ENCODE data around the gene FBXW7.

The FBXW7 gene, protein sequence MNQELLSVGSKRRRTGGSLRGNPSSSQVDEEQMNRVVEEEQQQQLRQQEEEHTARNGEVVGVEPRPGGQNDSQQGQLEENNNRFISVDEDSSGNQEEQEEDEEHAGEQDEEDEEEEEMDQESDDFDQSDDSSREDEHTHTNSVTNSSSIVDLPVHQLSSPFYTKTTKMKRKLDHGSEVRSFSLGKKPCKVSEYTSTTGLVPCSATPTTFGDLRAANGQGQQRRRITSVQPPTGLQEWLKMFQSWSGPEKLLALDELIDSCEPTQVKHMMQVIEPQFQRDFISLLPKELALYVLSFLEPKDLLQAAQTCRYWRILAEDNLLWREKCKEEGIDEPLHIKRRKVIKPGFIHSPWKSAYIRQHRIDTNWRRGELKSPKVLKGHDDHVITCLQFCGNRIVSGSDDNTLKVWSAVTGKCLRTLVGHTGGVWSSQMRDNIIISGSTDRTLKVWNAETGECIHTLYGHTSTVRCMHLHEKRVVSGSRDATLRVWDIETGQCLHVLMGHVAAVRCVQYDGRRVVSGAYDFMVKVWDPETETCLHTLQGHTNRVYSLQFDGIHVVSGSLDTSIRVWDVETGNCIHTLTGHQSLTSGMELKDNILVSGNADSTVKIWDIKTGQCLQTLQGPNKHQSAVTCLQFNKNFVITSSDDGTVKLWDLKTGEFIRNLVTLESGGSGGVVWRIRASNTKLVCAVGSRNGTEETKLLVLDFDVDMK

DNA sequence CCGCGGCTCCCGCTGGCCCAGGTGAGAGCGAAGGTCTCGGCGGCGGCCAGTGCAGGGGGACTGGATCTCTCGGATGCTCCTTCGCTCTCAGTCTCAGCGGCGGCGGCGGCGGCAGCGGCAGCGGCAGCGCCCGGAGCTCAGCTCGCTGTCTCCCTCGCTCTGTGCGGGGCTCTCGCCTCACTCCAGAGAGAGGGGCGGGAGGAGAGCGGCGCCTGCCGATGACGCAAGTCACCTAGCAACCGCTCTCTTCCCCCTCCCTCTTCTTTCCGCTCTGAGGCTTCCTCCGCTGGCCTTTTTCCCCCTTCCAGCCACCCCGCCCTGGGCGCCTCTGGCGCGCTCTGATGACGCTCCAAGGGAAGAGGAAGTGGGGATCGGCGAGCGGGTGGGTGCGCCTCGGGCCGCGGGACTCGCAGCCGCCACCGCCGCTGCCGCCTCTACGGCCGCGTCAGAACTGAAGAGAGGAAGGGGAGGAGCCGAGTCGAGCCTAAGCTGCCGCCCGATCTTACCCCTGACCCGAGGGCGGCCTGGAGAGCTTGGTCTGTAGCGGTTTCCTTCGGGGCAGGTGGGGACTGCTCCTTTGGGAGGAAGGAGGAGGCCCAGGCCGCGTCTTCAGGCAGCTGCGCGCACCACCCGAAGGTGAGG lies at the start of gene FBXW7:
Gene FBXW7, minus strand, starts transcription at position 190 of the 642 bp plus-strand sequence. CDS start 124,289 bp downstream, outside the sequence.
- TF ChIP-seq FOXM1 (IDR thresholded peaks at IDR 0.05; ENCODE audit: borderline replicate concordance, low read depth) (0 out of 2 replicates have a peak, but pooled peaks have one; percentile 31), NFIC (IDR thresholded peaks at IDR 0.05) (peak; percentile 27; the same call in 1 of the 2 replicates), RAD21 (IDR thresholded peaks at IDR 0.05; ENCODE audit: low read depth) (no peak; the same call in 1 of the 2 replicates), CEBPB (IDR thresholded peaks at IDR 0.05) (no peak), TCF12 (IDR thresholded peaks at IDR 0.05; ENCODE audit: low read depth) (peak; percentile 41; the same call in 1 of the 2 replicates), TAF1 (IDR thresholded peaks at IDR 0.05; ENCODE audit: low read depth) (peak; percentile 81), TEAD4 (IDR thresholded peaks at IDR 0.05) (no peak), ZBTB7A (IDR thresholded peaks at IDR 0.05; ENCODE audit: low read depth) (no peak), EP300 (IDR thresholded peaks at IDR 0.05; ENCODE audit: borderline replicate concordance) (no peak), EGR1 (IDR thresholded peaks at IDR 0.05) (0 out of 2 replicates have a peak, but pooled peaks have one; percentile 44), YY1 (IDR thresholded peaks at IDR 0.05; ENCODE audit: low read depth) (peak; percentile 52; the same call in 1 of the 2 replicates), CREB1 (IDR thresholded peaks at IDR 0.05; ENCODE audit: low read depth) (peak; percentile 99)
- TF ChIP-seq, protein P1, sequence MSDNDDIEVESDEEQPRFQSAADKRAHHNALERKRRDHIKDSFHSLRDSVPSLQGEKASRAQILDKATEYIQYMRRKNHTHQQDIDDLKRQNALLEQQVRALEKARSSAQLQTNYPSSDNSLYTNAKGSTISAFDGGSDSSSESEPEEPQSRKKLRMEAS (IDR thresholded peaks at IDR 0.05): no peak; the same call in 1 of the 2 replicates
- TF ChIP-seq, protein P2, sequence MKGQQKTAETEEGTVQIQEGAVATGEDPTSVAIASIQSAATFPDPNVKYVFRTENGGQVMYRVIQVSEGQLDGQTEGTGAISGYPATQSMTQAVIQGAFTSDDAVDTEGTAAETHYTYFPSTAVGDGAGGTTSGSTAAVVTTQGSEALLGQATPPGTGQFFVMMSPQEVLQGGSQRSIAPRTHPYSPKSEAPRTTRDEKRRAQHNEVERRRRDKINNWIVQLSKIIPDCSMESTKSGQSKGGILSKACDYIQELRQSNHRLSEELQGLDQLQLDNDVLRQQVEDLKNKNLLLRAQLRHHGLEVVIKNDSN (IDR thresholded peaks at IDR 0.05): peak; percentile 29; the same call in 1 of the 2 replicates
- TF ChIP-seq, protein P3, sequence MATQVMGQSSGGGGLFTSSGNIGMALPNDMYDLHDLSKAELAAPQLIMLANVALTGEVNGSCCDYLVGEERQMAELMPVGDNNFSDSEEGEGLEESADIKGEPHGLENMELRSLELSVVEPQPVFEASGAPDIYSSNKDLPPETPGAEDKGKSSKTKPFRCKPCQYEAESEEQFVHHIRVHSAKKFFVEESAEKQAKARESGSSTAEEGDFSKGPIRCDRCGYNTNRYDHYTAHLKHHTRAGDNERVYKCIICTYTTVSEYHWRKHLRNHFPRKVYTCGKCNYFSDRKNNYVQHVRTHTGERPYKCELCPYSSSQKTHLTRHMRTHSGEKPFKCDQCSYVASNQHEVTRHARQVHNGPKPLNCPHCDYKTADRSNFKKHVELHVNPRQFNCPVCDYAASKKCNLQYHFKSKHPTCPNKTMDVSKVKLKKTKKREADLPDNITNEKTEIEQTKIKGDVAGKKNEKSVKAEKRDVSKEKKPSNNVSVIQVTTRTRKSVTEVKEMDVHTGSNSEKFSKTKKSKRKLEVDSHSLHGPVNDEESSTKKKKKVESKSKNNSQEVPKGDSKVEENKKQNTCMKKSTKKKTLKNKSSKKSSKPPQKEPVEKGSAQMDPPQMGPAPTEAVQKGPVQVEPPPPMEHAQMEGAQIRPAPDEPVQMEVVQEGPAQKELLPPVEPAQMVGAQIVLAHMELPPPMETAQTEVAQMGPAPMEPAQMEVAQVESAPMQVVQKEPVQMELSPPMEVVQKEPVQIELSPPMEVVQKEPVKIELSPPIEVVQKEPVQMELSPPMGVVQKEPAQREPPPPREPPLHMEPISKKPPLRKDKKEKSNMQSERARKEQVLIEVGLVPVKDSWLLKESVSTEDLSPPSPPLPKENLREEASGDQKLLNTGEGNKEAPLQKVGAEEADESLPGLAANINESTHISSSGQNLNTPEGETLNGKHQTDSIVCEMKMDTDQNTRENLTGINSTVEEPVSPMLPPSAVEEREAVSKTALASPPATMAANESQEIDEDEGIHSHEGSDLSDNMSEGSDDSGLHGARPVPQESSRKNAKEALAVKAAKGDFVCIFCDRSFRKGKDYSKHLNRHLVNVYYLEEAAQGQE (IDR thresholded peaks at IDR 0.05; ENCODE audit: low read depth): no peak

DNA sequence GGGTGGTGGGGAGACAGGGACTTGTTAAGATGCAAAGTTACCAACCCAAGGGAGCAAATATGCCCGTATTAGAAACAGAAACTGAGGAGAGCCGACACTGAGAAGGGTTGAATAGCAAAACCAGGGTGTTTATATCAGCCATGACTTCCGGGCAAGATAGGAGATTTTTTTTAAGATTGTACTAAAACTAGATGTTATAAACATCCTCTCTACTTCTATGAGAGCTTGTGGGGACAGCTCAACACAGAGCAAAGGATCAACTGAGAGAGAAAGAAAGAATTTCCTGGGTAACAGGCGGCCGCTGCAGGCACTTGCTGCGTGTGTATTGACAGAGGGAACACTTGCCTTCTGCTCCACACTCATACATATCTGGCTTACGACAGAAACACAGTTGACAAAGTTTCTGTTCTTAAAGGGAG lies 49.1 kb upstream of the FBXW7 start:
- no peak for TF ChIP-seq RAD21 (IDR thresholded peaks at IDR 0.05; ENCODE audit: low read depth)

DNA sequence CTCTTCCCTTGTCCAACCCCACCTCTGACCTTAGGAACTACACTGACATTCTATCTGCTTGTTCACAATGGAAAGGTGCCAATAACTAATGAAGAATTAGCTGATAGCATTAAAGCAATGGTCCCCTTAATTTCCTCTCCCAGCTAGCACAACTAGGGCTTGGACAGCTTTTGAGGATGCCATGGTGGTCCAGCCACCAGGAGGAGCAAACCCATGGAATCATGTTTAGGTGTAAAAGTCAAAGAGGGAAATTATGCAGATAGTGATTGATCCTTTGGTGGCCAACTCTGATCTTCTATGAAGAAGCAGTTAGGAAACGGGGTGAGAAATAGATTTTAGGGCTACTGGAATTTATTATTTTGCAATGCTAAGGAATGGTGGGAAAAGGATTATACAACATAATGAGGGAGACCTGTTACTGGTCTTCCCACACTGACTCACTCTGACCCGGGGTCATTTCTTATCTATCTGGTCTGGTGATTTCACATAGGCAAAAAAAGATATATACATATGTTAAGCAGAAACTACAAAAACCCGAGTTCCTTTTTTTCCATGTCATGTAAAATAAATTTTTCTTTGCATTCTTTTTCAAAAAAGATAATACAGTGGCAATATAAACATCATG lies 45.8 kb upstream of the FBXW7 start:
- TF ChIP-seq RAD21 (IDR thresholded peaks at IDR 0.05; ENCODE audit: low read depth) (0 out of 2 replicates have a peak, but pooled peaks have one; percentile 2), FOXM1 (IDR thresholded peaks at IDR 0.05; ENCODE audit: borderline replicate concordance, low read depth) (no peak), EGR1 (IDR thresholded peaks at IDR 0.05) (no peak)

DNA sequence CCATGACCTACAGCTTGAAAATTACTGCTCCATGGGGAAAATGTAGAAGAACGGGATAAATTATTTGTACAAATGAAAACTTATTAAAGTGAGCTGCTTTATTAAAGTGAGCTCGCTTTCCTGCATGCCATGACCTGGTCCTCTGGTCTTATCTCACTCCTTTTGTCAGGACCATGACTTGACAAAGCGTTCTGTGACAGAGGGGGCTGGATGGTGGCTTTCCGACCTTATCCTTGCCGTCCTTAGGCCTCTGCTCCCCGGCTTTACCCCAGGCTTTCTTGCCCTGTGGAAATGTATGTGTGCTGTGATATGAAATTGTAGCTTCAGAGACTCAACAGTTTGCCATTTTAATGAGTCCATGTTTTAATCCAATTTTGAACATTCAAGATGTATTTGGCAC lies 44.0 kb upstream of the FBXW7 start:
- TF ChIP-seq RAD21 (IDR thresholded peaks at IDR 0.05; ENCODE audit: low read depth) (no peak), TEAD4 (IDR thresholded peaks at IDR 0.05) (no peak), EGR1 (IDR thresholded peaks at IDR 0.05) (no peak), YY1 (IDR thresholded peaks at IDR 0.05; ENCODE audit: low read depth) (no peak), CEBPB (IDR thresholded peaks at IDR 0.05) (no peak), TCF12 (IDR thresholded peaks at IDR 0.05; ENCODE audit: low read depth) (no peak), FOXM1 (IDR thresholded peaks at IDR 0.05; ENCODE audit: borderline replicate concordance, low read depth) (no peak), CREB1 (IDR thresholded peaks at IDR 0.05; ENCODE audit: low read depth) (no peak), ZBTB7A (IDR thresholded peaks at IDR 0.05; ENCODE audit: low read depth) (no peak), TAF1 (IDR thresholded peaks at IDR 0.05; ENCODE audit: low read depth) (no peak), EP300 (IDR thresholded peaks at IDR 0.05; ENCODE audit: borderline replicate concordance) (no peak), NFIC (IDR thresholded peaks at IDR 0.05) (no peak)
- TF ChIP-seq, protein P1 (IDR thresholded peaks at IDR 0.05): no peak
- TF ChIP-seq, protein P2 (IDR thresholded peaks at IDR 0.05): no peak
- TF ChIP-seq, protein P3 (IDR thresholded peaks at IDR 0.05; ENCODE audit: low read depth): no peak
